D721Med (cell line): Measurements from ENCODE around the gene FHIP1A.

Experiments
- DNase-seq: peaks from one replicate; pipeline ENCODE4 v3.0.0; 2011; ENCODE audit warnings: low spot score; ENCODE audit not compliant: insufficient read length
- FAIRE-seq: peaks from 2 replicates; lab custom pipeline; 2011; peaks lifted over from hg19 to GRCh38; lab: Jason Lieb, UNC
- CTCF ChIP-seq: IDR thresholded peaks from 2 replicates; pipeline ENCODE4 v1.5.1; 2012; ENCODE audit warnings: mild to moderate bottlenecking, control low read depth; ENCODE audit not compliant: insufficient read depth; ENCODE audit errors: missing control alignments

Gene FHIP1A

GRCh38 chr4:151408630-151409469 is at the start of gene FHIP1A:
TSS of gene FHIP1A (plus strand) at chr4:151409176. CDS start at chr4:151566260, 157,084 bp downstream.
- DNase-seq (peak; percentile 65), FAIRE-seq (no peak)
- TF ChIP-seq CTCF, result no peak

DNA sequence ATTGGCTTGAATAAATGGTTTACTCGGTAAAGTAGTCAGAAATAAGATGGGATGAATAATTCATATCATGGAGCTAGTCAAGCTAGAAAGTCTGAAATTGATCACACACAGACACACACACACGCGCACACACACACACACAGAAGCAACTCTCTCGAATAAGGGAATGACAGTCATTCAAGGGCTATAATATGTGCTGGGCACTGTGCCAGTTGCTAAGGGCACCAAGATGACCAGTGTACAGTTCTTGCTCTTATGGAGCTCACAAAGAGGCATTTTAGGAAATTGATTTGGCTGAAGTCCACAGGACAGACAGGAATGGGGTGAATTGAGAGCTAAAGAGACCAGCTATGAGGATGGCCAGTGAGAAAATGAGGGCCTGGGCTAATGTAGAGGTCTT is 49.4 kb upstream of the FHIP1A start:
- no peak for FAIRE-seq
- DNase-seq, result no peak
- TF ChIP-seq CTCF, result no peak

- no peak for TF ChIP-seq CTCF
These were observed 47.9 kb upstream of the FHIP1A start for GRCh38 chr4:151361126-151361525.

DNA sequence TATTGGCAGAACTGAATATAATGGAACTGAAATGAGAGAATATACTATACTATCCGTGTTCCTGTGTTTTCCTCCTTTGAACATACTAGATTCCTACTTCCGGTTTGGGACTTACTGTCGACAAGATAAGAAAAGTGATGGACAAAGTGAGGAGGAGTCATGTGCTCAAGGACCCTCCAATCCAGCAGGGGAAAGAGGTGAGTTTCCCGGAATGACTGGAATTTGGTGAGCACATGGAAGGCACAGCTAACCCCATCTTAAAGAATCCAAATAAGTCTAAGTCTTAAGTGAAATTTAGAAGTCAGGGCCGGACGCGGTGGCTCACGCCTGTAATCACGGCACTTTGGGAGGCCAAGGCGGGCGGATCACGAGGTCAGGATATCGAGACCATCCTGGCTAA is 47.0 kb upstream of the FHIP1A start:
- no peak for FAIRE-seq

More at GRCh38 chr4:151361126-151361525, 47.9 kb upstream of the FHIP1A start:
- DNase-seq (no peak), FAIRE-seq (no peak)

DNA sequence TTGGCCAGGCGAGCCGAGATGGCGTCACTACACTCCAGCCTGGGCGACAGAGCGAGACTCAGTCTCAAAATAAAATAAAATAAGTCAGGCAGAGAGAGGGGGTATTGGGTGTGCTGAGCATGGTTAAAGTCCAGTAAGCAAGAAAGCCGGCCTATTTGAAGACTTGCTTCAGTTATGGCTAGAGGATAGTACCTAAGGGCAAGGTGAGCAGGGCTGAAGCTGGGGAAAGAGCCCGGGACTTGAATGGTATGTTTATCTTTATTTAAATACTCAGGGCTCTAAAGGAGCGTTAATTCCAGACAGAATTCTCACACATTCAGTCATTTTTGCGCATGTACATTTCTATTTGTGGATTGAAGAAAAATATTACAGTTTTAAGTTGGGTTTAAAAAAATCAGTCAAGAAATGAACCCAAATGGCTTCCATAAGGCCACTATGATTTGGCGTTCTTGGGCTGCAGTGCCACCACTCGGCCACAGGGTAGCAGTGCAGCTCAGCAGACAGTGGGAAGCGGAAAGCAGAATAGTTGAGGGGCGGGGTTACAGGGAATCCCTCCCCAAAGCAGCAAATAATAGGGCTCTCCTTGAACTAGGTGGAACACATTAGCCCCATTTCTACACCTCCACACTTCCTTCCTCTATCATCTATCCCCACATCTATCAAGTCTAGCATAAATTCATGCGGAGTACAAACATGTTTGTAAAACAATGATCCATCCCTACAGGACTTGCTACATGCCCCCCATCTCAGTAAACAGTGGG is 46.4 kb upstream of the FHIP1A start:
- DNase-seq, result peak; percentile 59
- FAIRE-seq, result peak; percentile 86
- TF ChIP-seq CTCF, result peak; percentile 99

More for the DNA sequence above, 47.0 kb upstream of the FHIP1A start:
- TF ChIP-seq CTCF, result no peak
- DNase-seq, result no peak

GRCh38 chr4:151376540-151376939 is 32.4 kb upstream of the FHIP1A start:
- no peak for TF ChIP-seq CTCF
- DNase-seq, result no peak
- FAIRE-seq, result no peak
